HUES6 (cell line): ENCODE results near the gene TNS3.

Experiments
- H3K27ac ChIP-seq: 2 replicates; pipeline ENCODE4 v1.7.0; 2013; ENCODE audit warnings: low read depth, mild to moderate bottlenecking, low read length, inconsistent platforms
- H3K27me3 ChIP-seq: 2 replicates; pipeline ENCODE4 v1.6.1; 2013; ENCODE audit warnings: low read length; ENCODE audit not compliant: control insufficient read depth, insufficient read depth
- H3K36me3 ChIP-seq: 2 replicates; pipeline ENCODE4 v1.6.1; 2013; ENCODE audit warnings: low read length; ENCODE audit not compliant: control insufficient read depth, insufficient read depth
- H3K4me1 ChIP-seq: 2 replicates; pipeline ENCODE4 v1.6.1; 2013; ENCODE audit warnings: low read length; ENCODE audit not compliant: control insufficient read depth, insufficient read depth
- H3K4me3 ChIP-seq: 2 replicates; pipeline ENCODE4 v1.5.1; 2013; ENCODE audit warnings: low read depth, low read length
- H3K9ac ChIP-seq: one replicate; pipeline ENCODE4 v1.6.1; 2013; ENCODE audit warnings: mild to moderate bottlenecking, low read length
- H3K9me3 ChIP-seq: 2 replicates; pipeline ENCODE4 v1.6.1; 2013; ENCODE audit warnings: low read depth, low read length; ENCODE audit not compliant: control insufficient read depth, insufficient read depth

The TNS3 gene

DNA sequence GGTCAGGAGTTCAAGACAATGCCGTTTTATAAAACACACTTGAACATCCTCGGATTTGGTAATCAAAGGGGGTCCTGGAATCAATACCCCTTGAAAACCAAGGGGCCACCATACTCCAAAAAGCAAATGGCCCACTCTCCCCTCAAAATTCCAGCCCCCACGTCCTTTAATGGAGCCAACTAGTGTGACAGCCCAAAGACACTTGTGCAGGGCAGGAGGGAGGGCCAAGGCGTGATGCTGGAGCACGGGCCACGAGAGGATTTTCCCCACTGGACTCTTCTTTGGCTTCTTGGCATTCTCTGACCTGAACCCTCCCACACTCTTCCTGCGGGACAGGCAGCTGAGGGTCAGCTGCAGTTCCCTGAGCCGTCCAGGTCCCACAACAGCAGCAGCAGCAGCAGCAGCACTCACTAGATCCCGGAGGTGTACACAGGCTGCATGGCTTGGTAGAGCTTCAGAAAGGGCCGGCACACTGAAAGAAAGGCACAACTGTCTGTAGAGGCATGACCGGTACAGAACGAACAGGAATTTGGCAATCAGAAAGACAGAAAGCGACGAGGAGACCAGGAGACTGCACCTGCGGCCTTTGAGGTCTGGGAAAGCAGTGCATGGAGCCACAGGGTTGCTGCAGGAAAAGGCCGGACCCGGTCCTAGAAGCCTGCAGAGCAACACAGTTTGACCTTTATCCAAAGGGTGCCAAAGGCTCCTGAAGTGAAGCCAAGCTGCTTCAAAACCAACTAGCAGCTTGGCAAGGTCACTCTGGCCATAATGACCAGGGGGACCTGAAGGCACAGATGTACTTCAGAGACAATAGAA is 168.2 kb downstream of the TNS3 start:
- Histone ChIP-seq H3K4me3 (no peak overlapping the region), H3K9ac (no peak overlapping the region), H3K27me3 (no peaks in the 10 kb centered on the region), H3K4me1 (peaks cover 4% of the 10 kb centered on the region; the same call in 1 of the 2 replicates), H3K36me3 (peaks cover 38% of the 10 kb centered on the region), H3K27ac (no peak overlapping the region), H3K9me3 (no peaks in the 10 kb centered on the region)

DNA sequence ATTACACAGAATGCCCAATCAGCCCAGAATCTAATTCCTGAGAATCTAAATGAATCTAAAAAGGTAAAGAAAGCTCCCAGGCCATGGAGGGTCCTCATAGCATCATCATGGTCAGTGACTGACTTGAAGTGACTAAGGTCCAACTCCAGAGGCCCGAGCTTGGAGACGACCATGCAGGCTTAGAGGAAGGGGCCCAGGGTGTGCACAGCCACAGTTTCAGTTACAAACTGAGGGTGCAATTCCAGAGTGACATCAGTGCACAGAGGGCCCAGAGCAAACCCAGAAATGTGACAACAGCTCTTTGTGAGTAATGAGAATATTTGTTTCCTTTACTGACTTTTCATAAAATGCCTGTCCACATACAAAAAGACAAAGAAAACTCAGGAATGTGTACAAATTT is 170.0 kb downstream of the TNS3 start:
- Histone ChIP-seq H3K27ac (no peak overlapping the region), H3K36me3 (peaks cover 34% of the 10 kb centered on the region), H3K9me3 (no peaks in the 10 kb centered on the region), H3K9ac (no peak overlapping the region), H3K27me3 (no peaks in the 10 kb centered on the region), H3K4me1 (peaks cover 3% of the 10 kb centered on the region; the same call in 1 of the 2 replicates), H3K4me3 (no peak overlapping the region)

DNA sequence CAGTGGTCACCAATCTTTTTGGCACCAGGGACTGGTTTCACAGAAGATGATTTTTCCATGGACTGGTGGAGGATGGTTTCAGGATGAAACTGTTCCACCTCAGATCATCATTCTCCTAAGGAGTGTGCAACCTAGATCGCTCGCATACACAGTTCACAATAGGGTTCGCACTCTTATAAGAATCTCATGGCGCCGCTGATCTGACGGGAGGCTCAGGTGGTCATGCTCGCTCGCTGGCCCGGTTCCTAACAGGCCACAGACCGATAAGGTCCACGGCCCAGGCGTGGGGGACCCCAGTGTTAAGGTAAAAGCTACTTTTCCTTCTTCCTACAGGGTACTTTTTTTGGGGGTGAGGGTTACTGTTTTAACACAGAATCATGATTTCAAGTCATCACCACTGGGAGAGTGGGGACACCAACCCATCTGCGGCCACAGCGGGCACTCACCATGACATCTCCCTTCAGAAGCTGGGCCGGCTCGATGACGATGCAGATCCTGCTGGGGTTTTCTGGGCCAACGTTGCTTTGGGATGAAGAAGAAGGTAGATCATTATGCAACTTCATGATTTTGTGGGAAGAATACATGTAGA is 170.5 kb downstream of the TNS3 start:
- Histone ChIP-seq H3K9ac (no peak overlapping the region), H3K27me3 (no peaks in the 10 kb centered on the region), H3K9me3 (no peaks in the 10 kb centered on the region), H3K4me3 (no peak overlapping the region), H3K4me1 (peaks cover 3% of the 10 kb centered on the region; the same call in 1 of the 2 replicates), H3K27ac (no peak overlapping the region), H3K36me3 (peaks cover 34% of the 10 kb centered on the region)

DNA sequence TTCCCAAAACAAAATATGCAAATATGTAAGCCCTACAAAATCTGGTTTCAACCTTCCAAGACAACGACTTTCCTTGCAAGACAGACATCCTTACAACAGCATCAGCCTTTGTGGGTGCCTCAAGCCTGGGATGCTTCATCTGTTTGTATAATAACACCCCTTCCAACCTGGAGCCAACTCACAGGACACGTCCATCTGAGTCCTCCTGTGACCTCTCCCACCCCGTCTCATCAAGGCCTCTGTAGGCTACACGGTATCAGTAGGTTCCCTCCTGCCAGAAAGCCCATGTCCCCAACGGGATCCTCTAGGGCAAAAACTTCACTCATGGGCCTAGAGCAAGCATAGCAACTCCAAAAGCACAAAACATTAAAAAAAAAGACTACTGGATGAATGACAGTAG is 173.2 kb downstream of the TNS3 start:
- Histone ChIP-seq H3K9me3 (no peaks in the 10 kb centered on the region), H3K4me1 (peaks cover 3% of the 10 kb centered on the region; the same call in 1 of the 2 replicates), H3K27ac (no peak overlapping the region)

DNA sequence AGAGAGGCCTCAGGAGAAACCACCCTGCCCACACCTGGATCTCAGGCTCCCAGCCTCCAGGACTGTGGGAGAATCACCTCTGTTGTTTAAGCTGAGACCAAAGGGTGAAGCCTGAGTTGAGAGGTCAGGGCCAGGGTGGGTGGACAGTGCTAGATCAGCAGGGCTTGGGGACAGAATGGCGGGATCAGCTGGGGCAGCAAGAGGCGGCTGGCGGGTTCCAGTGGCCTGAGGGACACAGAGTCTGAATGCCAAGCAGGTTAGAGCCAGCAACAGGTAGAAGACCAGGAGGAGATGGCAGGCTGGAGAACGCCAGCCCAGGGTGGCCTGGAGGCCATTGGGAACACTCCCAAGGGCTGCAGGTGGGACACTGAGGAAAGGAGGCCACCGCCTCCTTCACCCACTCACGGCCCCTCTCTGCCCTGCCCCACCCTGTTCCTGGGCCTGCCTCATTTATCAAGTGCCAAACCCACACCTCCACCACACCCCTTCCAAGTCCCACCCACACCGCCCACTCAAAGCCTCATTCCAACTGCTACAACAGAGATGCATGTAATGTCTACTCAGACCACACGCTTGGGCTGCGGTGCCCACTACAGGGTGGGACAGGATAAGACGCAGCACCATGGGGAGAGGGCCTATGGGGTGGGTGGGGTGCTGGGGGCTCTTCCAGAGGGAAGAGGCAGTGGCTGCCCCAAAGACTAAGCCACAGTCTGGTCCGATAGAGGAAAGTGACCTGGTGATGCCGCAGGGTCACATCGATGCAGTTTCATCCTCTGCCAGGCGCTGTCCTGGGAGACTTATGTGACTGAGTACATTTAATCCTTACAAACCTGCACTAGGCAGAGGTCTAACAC is 173.9 kb downstream of the TNS3 start:
- H3K4me3 ChIP-seq = no peak overlapping the region
- H3K4me1 ChIP-seq = peaks cover 7% of the 10 kb centered on the region; the same call in 1 of the 2 replicates
- H3K9ac ChIP-seq = no peak overlapping the region
- peaks cover 16% of the 10 kb centered on the region for H3K36me3 ChIP-seq
- H3K27me3 ChIP-seq = no peaks in the 10 kb centered on the region
- H3K27ac ChIP-seq = no peak overlapping the region
- no peaks in the 10 kb centered on the region for H3K9me3 ChIP-seq

More for the DNA sequence above, 173.2 kb downstream of the TNS3 start:
- Histone ChIP-seq H3K36me3 (peaks cover 20% of the 10 kb centered on the region), H3K27me3 (no peaks in the 10 kb centered on the region), H3K9ac (no peak overlapping the region), H3K4me3 (no peak overlapping the region)

DNA sequence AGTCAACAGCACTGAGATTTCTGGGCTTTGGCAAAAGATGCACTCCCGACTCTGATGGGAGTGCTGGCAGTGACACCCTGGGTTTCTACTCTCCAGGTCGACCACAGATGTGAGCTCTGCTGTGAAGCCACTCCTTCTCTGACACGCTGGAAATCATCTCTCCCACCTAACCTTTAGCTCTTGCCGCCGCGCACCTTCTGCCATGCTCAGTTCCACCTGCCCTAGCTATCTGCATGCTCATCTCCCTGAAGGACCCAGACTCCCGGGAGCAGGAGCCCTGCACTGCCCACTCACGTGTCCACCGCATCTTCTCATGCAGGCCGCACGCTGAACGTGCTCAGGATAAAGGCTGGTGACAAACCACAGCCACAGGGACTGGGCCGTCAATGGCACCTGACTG is 174.8 kb downstream of the TNS3 start:
- H3K9me3 ChIP-seq = no peaks in the 10 kb centered on the region
- H3K9ac ChIP-seq = no peak overlapping the region
- no peak overlapping the region for H3K27ac ChIP-seq
- H3K4me3 ChIP-seq = no peak overlapping the region
- H3K27me3 ChIP-seq = no peaks in the 10 kb centered on the region
- H3K4me1 ChIP-seq = peaks cover 8% of the 10 kb centered on the region; the same call in 1 of the 2 replicates
- H3K36me3 ChIP-seq = peaks cover 16% of the 10 kb centered on the region

DNA sequence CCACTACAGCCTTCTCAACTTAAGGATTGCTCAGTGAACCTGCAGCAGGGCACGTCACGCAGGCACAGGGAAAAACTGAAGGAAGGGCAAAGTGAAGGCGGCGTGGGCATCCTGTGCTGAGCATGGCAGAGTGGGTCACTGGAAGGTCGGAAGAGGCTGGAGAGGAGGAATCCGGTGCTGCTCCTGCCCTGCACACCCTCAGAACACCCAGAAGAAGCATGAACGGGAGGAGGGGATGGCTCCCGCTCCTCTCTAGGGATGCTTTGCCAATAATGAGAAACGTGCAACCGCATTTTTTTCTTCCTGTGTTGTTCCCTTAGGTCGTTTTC is 175.1 kb downstream of the TNS3 start:
- Histone ChIP-seq H3K9ac (no peak overlapping the region), H3K9me3 (no peaks in the 10 kb centered on the region), H3K4me1 (peaks cover 8% of the 10 kb centered on the region; the same call in 1 of the 2 replicates), H3K4me3 (no peak overlapping the region), H3K36me3 (peaks cover 13% of the 10 kb centered on the region), H3K27me3 (no peaks in the 10 kb centered on the region), H3K27ac (no peak overlapping the region)

DNA sequence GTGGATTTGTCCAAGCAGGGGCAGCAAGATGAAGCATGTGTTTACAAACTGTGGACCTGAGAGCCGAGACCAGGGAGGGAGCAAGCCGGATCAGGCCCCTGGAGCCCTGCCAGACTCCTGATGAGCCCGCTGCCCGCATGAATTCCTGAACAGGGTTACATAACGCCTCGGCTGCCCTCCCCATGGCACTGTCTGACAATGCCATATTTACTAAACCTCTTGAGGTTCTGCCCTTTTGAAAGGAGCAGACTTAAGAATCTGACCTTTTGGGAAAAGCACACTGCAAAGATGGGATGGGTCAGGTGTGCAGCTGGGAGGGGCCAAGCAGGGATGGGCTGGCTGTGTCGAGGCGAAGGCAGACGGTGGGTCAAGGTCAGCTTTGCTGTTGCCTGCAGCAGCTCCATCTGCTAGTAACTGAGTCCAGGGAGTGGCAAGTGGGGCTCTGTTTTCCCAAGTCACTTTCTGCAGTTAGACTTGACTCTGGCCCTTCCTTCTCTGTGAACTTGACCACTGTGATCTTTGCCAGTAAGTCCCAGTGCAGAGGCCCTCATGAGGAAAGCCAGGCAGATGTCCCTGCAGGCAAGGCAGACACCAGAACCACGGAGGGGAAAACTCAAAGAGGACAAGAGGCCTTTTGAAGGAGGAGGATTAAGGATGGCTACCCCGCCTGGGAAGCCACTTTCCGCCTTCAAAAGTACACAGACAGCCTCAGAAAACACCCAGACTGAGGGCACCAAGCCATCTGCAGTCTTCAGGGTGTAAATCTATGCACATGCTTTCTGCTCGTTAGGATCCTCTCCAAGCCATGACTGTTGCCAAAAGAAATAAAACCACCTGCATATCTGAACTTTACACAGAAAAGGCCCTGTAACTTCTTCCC is 175.8 kb downstream of the TNS3 start:
- H3K4me3 ChIP-seq = no peak overlapping the region
- H3K4me1 ChIP-seq = peaks cover 10% of the 10 kb centered on the region; the same call in 1 of the 2 replicates
- no peaks in the 10 kb centered on the region for H3K9me3 ChIP-seq
- no peaks in the 10 kb centered on the region for H3K27me3 ChIP-seq
- peaks cover 7% of the 10 kb centered on the region for H3K36me3 ChIP-seq
- no peak overlapping the region for H3K9ac ChIP-seq
- H3K27ac ChIP-seq = no peak overlapping the region

DNA sequence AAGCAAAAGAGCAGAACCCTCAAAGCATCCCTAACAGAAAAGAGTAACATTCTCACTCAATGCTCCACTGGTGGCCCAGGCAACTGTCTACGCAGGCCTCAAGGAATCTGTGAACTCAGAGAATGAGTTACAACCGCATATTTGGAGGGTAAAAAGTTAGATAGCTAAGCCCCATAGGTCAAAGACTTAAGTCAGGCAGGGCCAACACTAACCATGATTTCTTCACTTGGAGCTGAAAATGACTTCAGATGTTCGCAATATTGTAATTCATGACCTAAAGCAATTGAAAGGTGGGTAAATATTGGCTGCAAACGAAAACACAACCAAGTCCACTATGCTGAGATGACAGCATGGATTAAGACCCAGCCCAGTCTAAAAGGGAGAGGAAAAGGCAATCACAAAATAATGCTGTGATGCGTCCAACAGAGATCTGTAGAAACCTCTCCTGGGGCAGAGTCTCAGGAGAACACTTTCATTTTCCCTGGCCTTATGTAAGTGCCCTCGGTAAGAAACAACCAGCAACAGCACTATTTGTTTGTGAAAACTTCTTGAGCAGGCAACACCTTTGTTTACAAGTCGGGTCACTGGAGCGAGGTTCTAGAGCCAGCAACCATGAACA is 176.5 kb downstream of the TNS3 start:
- Histone ChIP-seq H3K9me3 (no peaks in the 10 kb centered on the region), H3K4me3 (no peak overlapping the region), H3K27ac (no peak overlapping the region), H3K4me1 (peaks cover 10% of the 10 kb centered on the region; the same call in 1 of the 2 replicates), H3K9ac (no peak overlapping the region), H3K36me3 (peaks cover 8% of the 10 kb centered on the region), H3K27me3 (no peaks in the 10 kb centered on the region)

DNA sequence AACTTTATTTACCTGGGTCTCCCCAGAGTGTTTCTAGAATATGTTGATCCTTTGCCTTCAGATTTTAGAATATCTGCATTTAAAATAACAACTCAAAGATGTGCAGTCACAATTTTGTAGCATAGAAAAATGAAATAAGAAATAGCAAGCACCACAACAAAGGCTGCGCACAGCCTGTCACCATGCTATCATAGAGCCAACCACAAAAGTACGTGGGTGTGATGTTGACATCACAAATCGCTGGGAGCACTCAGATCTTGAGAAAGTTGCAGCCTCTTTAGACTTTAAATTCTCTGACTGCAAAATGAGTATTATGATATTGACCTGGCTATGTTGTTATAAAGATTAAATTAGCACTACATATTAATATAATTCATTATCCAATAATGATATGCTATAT is 177.9 kb downstream of the TNS3 start:
- H3K27me3 ChIP-seq = no peaks in the 10 kb centered on the region
- no peak overlapping the region for H3K9ac ChIP-seq
- H3K4me3 ChIP-seq = no peak overlapping the region
- H3K9me3 ChIP-seq = no peaks in the 10 kb centered on the region
- H3K27ac ChIP-seq = no peak overlapping the region
- peaks cover 9% of the 10 kb centered on the region; the same call in 1 of the 2 replicates for H3K4me1 ChIP-seq
- peaks cover 10% of the 10 kb centered on the region for H3K36me3 ChIP-seq
